Common myeloid progenitor, CD34-positive (primary cell): ENCODE data around the gene GALNT10.

Source experiments
- CTCF ChIA-PET: fragments of 350-600 bp; sonication (Branson Sonifier 250); formaldehyde crosslinking; loops from one replicate; lab custom pipeline; 2021; ENCODE audit warnings: antibody characterized with exemption; lab: Charles Lee
- POLR2A ChIA-PET: fragments of 350-600 bp; sonication (Branson Sonifier 250); formaldehyde crosslinking; loops from one replicate; lab custom pipeline; 2021; ENCODE audit warnings: antibody characterized with exemption; lab: Charles Lee
- DNase-seq, 3 donors: peaks; one replicate each; pipeline versions ENCODE4 v3.0.0 to v3.0.0-alpha.2; 2013
- H3K27ac ChIP-seq, 2 experiments: 1 replicate in 1 of 2; 2 replicates in 1 of 2; pipeline ENCODE4 v1.7.0; 2013; ENCODE audit warnings: inconsistent platforms in 2 of 2, low read length in 2 of 2, mild to moderate bottlenecking in 2 of 2, low read depth in 1 of 2, moderate library complexity in 1 of 2; ENCODE audit not compliant: severe bottlenecking in 2 of 2, insufficient read depth in 1 of 2, poor library complexity in 1 of 2
- H3K27me3 ChIP-seq, 5 experiments: replicated peaks in 2 of 5; 1 replicate in 3 of 5; 2 replicates in 2 of 5; pipeline versions ENCODE4 v1.6.1 to v1.7.0; 2013; ENCODE audit warnings: low read length in 4 of 5, mild to moderate bottlenecking in 2 of 5, moderate library complexity in 2 of 5, inconsistent platforms in 1 of 5; ENCODE audit not compliant: insufficient read depth in 5 of 5, control insufficient read depth in 4 of 5
- H3K36me3 ChIP-seq, 4 experiments: 1 replicate in 2 of 4; 2 replicates in 2 of 4; pipeline versions ENCODE4 v1.6.1 to v1.7.0; 2013; ENCODE audit warnings: low read length in 3 of 4, control low read depth in 1 of 4, mild to moderate bottlenecking in 1 of 4; ENCODE audit not compliant: control insufficient read depth in 4 of 4, insufficient read depth in 4 of 4
- H3K4me1 ChIP-seq, 4 experiments: 1 replicate in 3 of 4; 2 replicates in 1 of 4; pipeline versions ENCODE4 v1.6.1 to v1.7.1; 2013; ENCODE audit warnings: low read length in 3 of 4, mild to moderate bottlenecking in 3 of 4, control low read depth in 1 of 4, inconsistent platforms in 1 of 4, moderate library complexity in 1 of 4; ENCODE audit not compliant: control insufficient read depth in 4 of 4, insufficient read depth in 4 of 4; ENCODE audit errors: control extremely low read depth in 1 of 4
- H3K4me3 ChIP-seq, 7 experiments: 1 replicate in 4 of 7; 2 replicates in 3 of 7; pipeline versions ENCODE4 v1.5.1 to v1.7.0; 2013; ENCODE audit warnings: mild to moderate bottlenecking in 7 of 7, low read length in 6 of 7, moderate library complexity in 6 of 7, inconsistent platforms in 2 of 7, low read depth in 2 of 7, control low read depth in 1 of 7; ENCODE audit not compliant: insufficient read depth in 4 of 7, control insufficient read depth in 1 of 7; ENCODE audit errors: extremely low read depth in 1 of 7
- H3K9me3 ChIP-seq, 5 experiments: 1 replicate in 4 of 5; 2 replicates in 1 of 5; pipeline versions ENCODE4 v1.6.1 to v1.7.1; 2013; ENCODE audit warnings: low read length in 4 of 5, mild to moderate bottlenecking in 2 of 5, inconsistent platforms in 1 of 5, low read depth in 1 of 5, moderate library complexity in 1 of 5; ENCODE audit not compliant: control insufficient read depth in 4 of 5, insufficient read depth in 2 of 5; ENCODE audit errors: control extremely low read depth in 1 of 5
- WGBS: methylation state at CpG from one replicate; pipeline ENCODE4 v1.1.5; 2013; ENCODE audit not compliant: insufficient coverage; 5-methylcytosine and 5-hydroxymethylcytosine counted together

Gene GALNT10

GRCh38 chr5:154430961-154431630 lies 240.6 kb downstream of the GALNT10 start:
- Histone ChIP-seq H3K4me3 (no peak overlapping the region), H3K27ac (no peak overlapping the region), H3K36me3 (peaks cover 3 to 14% (median 7%) of the 10 kb centered on the region in 4 experiments), H3K27me3 (no peaks in the 10 kb centered on the region), H3K4me1 (peaks cover 0 to 4% (median 0%) of the 10 kb centered on the region in 4 experiments), H3K9me3 (no peaks in the 10 kb centered on the region)
- WGBS: 94% methylated on average over 4 of the region's 4 CpGs
- POLR2A ChIA-PET: interaction anchor here (1.2 kb wide), 1 partner anchor 14 kb away, joined by 3 read pairs; no protein-coding TSS in a partner anchor
- CTCF ChIA-PET: interaction anchor here (0.6 to 3.4 kb wide), 5 partner anchors 10 to 179 kb away, joined by 3 to 18 read pairs (median 5); no protein-coding TSS in a partner anchor
- no peak for DNase-seq

DNA sequence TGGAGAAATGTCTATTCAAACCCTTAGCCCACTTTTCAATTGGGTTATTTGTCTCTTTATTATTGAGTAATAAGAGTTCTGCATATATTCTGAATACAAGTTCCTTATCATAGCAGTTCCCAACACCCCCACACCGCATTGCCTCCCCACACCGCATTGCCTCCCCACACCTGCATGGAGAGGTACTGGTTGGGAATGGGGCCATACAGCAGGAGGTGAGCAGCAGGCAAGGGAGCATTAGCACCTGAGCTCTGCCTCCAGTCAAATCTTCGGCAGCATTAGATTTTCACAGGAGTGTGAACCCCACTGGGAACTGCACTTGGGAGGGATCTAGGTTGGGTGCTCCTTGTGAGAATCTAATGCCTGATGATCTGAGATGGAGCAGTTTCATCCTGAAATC lies 244.7 kb downstream of the GALNT10 start:
- Histone ChIP-seq H3K4me1 (no peaks in the 10 kb centered on the region), H3K36me3 (peaks cover 3 to 32% (median 23%) of the 10 kb centered on the region in 4 experiments), H3K4me3 (no peak overlapping the region), H3K9me3 (no peaks in the 10 kb centered on the region), H3K27me3 (no peaks in the 10 kb centered on the region), H3K27ac (no peak overlapping the region)
- 100% methylated on average over 1 of the region's 3 CpGs for WGBS
- no peak for DNase-seq
- ChIA-PET CTCF (no interaction called here), POLR2A (no interaction called here)

GRCh38 chr5:154437281-154437965 lies 246.9 kb downstream of the GALNT10 start:
- Histone ChIP-seq H3K27me3 (no peaks in the 10 kb centered on the region), H3K4me3 (no peak overlapping the region), H3K9me3 (no peaks in the 10 kb centered on the region), H3K36me3 (peaks cover 6 to 51% (median 36%) of the 10 kb centered on the region in 4 experiments), H3K4me1 (no peaks in the 10 kb centered on the region), H3K27ac (no peak overlapping the region)
- ChIA-PET POLR2A (no interaction called here), CTCF (no interaction called here)
- WGBS: 97% methylated on average over 4 of the region's 5 CpGs
- no peak for DNase-seq

DNA sequence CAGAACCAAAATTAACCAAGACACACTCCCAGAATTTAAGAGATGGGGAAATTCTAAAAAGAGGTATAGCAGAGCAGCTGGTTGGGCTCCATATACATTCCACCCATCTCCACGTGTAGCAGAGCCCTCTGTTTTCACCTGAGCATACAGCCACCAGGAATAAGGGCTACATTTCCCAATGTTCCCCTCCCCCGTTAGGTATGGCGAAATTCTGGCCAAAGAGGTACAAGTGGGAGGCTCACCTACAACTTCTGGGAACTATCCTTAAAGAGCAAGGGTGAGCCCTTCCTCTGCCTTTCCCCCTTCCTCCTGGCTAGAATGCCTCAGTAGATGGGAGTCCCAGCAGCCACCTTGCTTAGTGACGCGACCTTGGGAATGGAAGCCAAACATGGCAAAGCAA lies 250.0 kb downstream of the GALNT10 start:
- Histone ChIP-seq H3K27ac (no peak overlapping the region), H3K27me3 (no peaks in the 10 kb centered on the region), H3K4me1 (peaks cover 8 to 15% (median 10%) of the 10 kb centered on the region in 4 experiments), H3K4me3 (no peak overlapping the region), H3K36me3 (peaks cover 6 to 43% (median 33%) of the 10 kb centered on the region in 4 experiments), H3K9me3 (no peaks in the 10 kb centered on the region)
- ChIA-PET POLR2A (no interaction called here), CTCF (interaction anchor here (1.4 to 1.6 kb wide), 2 partner anchors 11 to 28 kb away, joined by 4 to 5 read pairs; no protein-coding TSS in a partner anchor)
- 96% methylated on average over 5 of the region's 5 CpGs for WGBS
- no peak for DNase-seq

- DNase-seq: no peak
- no CpG with 5 or more reads among the region's 1 CpG for WGBS
- Histone ChIP-seq H3K4me1 (peaks cover 15 to 29% (median 21%) of the 10 kb centered on the region in 4 experiments), H3K9me3 (no peaks in the 10 kb centered on the region), H3K4me3 (no peak overlapping the region), H3K27me3 (no peaks in the 10 kb centered on the region), H3K36me3 (peaks cover 3 to 32% (median 24%) of the 10 kb centered on the region in 4 experiments), H3K27ac (no peak overlapping the region)
- POLR2A ChIA-PET: no interaction called here
- CTCF ChIA-PET: no interaction called here
These were observed 252.3 kb downstream of the GALNT10 start for GRCh38 chr5:154442801-154443200.

- Histone ChIP-seq H3K4me1 (peaks cover 17 to 38% (median 24%) of the 10 kb centered on the region in 4 experiments), H3K4me3 (peak overlapping the region; percentile 89 to 100 (median 97)), H3K27ac (peak overlapping the region in 1 of 2 experiments; percentile 79), H3K27me3 (no peaks in the 10 kb centered on the region), H3K9me3 (no peaks in the 10 kb centered on the region), H3K36me3 (peaks cover 3 to 20% (median 15%) of the 10 kb centered on the region in 4 experiments)
- DNase-seq: peak in 2 of 3 donors; percentile 54 to 63
- ChIA-PET CTCF (interaction anchor here (0.8 to 1.3 kb wide), 4 partner anchors 22 to 471 kb away, joined by 3 to 4 read pairs (median 3); no protein-coding TSS in a partner anchor), POLR2A (interaction anchor here (1.3 kb wide), 1 partner anchor 15 kb away, joined by 3 read pairs; no protein-coding TSS in a partner anchor)
- 4% methylated on average over 30 of the region's 30 CpGs for WGBS
These were observed 254.3 kb downstream of the GALNT10 start for GRCh38 chr5:154444556-154445421.
